ENCODE data around the gene LRP1B.
"Not testable (repeated sequence)": the region's sequence is repeated elsewhere in the genome, so short reads cannot be mapped to it uniquely, and the experiment has no call there.

LRP1B gene

GRCh38 chr2:140714586-140714985 is 1416.2 kb downstream of the LRP1B start:
- DNase-seq (ENCODE audit: low read depth in 2 of 2) = no peak

- DNase-seq (ENCODE audit: low read depth in 2 of 2) = no peak
These were observed 1418.9 kb downstream of the LRP1B start for GRCh38 chr2:140711867-140712266.

GRCh38 chr2:140701726-140702125 is 1429.1 kb downstream of the LRP1B start:
- DNase-seq (ENCODE audit: low read depth in 2 of 2) = no peak

- DNase-seq (ENCODE audit: low read depth in 2 of 2) = no peak
These were observed 1432.2 kb downstream of the LRP1B start for GRCh38 chr2:140698636-140699035.

- DNase-seq (ENCODE audit: low read depth in 2 of 2) = no peak
These were observed 1434.4 kb downstream of the LRP1B start for GRCh38 chr2:140696449-140696848.

GRCh38 chr2:140695155-140695554 is 1435.7 kb downstream of the LRP1B start:
- DNase-seq (ENCODE audit: low read depth in 2 of 2) = no peak

GRCh38 chr2:140687825-140688224 is 1443.0 kb downstream of the LRP1B start:
- DNase-seq (ENCODE audit: low read depth in 2 of 2) = no peak

- no peak for DNase-seq (ENCODE audit: low read depth in 2 of 2)
These were observed 1447.2 kb downstream of the LRP1B start for GRCh38 chr2:140683658-140684057.

GRCh38 chr2:140680862-140681261 is 1450.0 kb downstream of the LRP1B start:
- no peak for DNase-seq (ENCODE audit: low read depth in 2 of 2)

GRCh38 chr2:140679752-140680151 is 1451.1 kb downstream of the LRP1B start:
- DNase-seq (ENCODE audit: low read depth in 2 of 2) = no peak

GRCh38 chr2:140669911-140670310 is 1460.9 kb downstream of the LRP1B start:
- no peak for DNase-seq (ENCODE audit: low read depth in 2 of 2)

GRCh38 chr2:140667203-140667602 is 1463.6 kb downstream of the LRP1B start:
- DNase-seq (ENCODE audit: low read depth in 2 of 2) = no peak

GRCh38 chr2:140662504-140662903 is 1468.3 kb downstream of the LRP1B start:
- no peak for DNase-seq (ENCODE audit: low read depth in 2 of 2)

GRCh38 chr2:140658760-140659692 is 1471.8 kb downstream of the LRP1B start:
- no peak for DNase-seq (ENCODE audit: low read depth in 2 of 2)

- no peak for DNase-seq (ENCODE audit: low read depth in 2 of 2)
These were observed 1473.2 kb downstream of the LRP1B start for GRCh38 chr2:140657657-140658056.

GRCh38 chr2:140654565-140654964 is 1476.3 kb downstream of the LRP1B start:
- DNase-seq (ENCODE audit: low read depth in 2 of 2) = no peak

- no peak for DNase-seq (ENCODE audit: low read depth in 2 of 2)
These were observed 1480.0 kb downstream of the LRP1B start for GRCh38 chr2:140650825-140651224.

GRCh38 chr2:140650134-140650533 is 1480.7 kb downstream of the LRP1B start:
- not testable (repeated sequence) for DNase-seq (ENCODE audit: low read depth in 2 of 2)

- DNase-seq (ENCODE audit: low read depth in 2 of 2) = no peak
These were observed 1482.4 kb downstream of the LRP1B start for GRCh38 chr2:140648393-140648792.

- DNase-seq (ENCODE audit: low read depth in 2 of 2) = no peak
These were observed 1487.0 kb downstream of the LRP1B start for GRCh38 chr2:140643761-140644187.

GRCh38 chr2:140641163-140641562 is 1489.7 kb downstream of the LRP1B start:
- DNase-seq (ENCODE audit: low read depth in 2 of 2) = no peak

GRCh38 chr2:140639628-140640027 is 1491.2 kb downstream of the LRP1B start:
- no peak for DNase-seq (ENCODE audit: low read depth in 2 of 2)

- no peak for DNase-seq (ENCODE audit: low read depth in 2 of 2)
These were observed 1500.3 kb downstream of the LRP1B start for GRCh38 chr2:140630557-140630956.

GRCh38 chr2:140627885-140628284 is 1502.9 kb downstream of the LRP1B start:
- no peak for DNase-seq (ENCODE audit: low read depth in 2 of 2)
